Activated CD8-positive, alpha-beta T cell treated with anti-CD3 and anti-CD28 coated beads for 36 hours (primary cell): ENCODE measurements around the gene GNG4. TPM values are rescaled to one million over a fixed set of nuclear protein-coding genes. Genes with fewer than 3 reads are reported as not detected.

ENCODE experiments used
- ATAC-seq: fragments of 200-7000 bp; cut with Tn5 transposase; one replicate; pipeline ENCODE4 v1.10.0; 2021; ENCODE audit warnings: mild to moderate bottlenecking, moderate library complexity
- CTCF ChIA-PET: fragments of 350-600 bp; sonication (Branson Sonifier 250); formaldehyde crosslinking; loops from one replicate; lab custom pipeline; 2021; ENCODE audit warnings: antibody characterized with exemption; lab: Charles Lee
- POLR2A ChIA-PET: fragments of 350-600 bp; sonication (Branson Sonifier 250); formaldehyde crosslinking; loops from one replicate; lab custom pipeline; 2021; ENCODE audit warnings: antibody characterized with exemption; lab: Charles Lee
- DNase-seq: peaks from one replicate; pipeline ENCODE4 v3.0.0-alpha.2; 2020
- H3K27ac Mint-ChIP-seq: one replicate; pipeline ENCODE4 v1.8.0; 2021; ENCODE audit warnings: mild to moderate bottlenecking, mixed read lengths
- H3K27me3 Mint-ChIP-seq: one replicate; pipeline ENCODE4 v1.8.0; 2021; ENCODE audit warnings: mixed read lengths
- H3K36me3 Mint-ChIP-seq: one replicate; pipeline ENCODE4 v1.8.0; 2021; ENCODE audit warnings: low read depth, mixed read lengths
- H3K4me1 Mint-ChIP-seq: one replicate; pipeline ENCODE4 v1.8.0; 2021; ENCODE audit warnings: low read depth, mixed read lengths
- H3K4me3 Mint-ChIP-seq: one replicate; pipeline ENCODE4 v1.8.0; 2021; ENCODE audit warnings: mild to moderate bottlenecking, moderate library complexity, mixed read lengths
- H3K9me3 Mint-ChIP-seq: one replicate; pipeline ENCODE4 v1.8.0; 2021; ENCODE audit warnings: mixed read lengths
- CTCF ChIP-seq: fragments of 200-600 bp; IDR thresholded peaks from one replicate; pipeline ENCODE4 v1.8.0; 2022; ENCODE audit warnings: antibody characterized with exemption, mild to moderate bottlenecking
- intact Hi-C: fragments of 100-400 bp; cut with micrococcal nuclease; formaldehyde crosslinking; loops from one replicate; pipeline ENCODE4 v1.10.0; 2022
- total RNA-seq, 2 experiments: library from RNA; stranded (reverse); gene quantifications; one replicate each; pipeline ENCODE4 v1.2.3, GENCODE V29; 2021

Gene GNG4
- total RNA-seq, 2 experiments from 2014 or later = 2.2 to 2.3 TPM

GRCh38 chr1:235671992-235672391, 22.4 kb upstream of the GNG4 start:
- Mint-ChIP-seq H3K27ac (no peak overlapping the region), H3K9me3 (peaks cover 45% of the 10 kb centered on the region), H3K27me3 (no peaks in the 10 kb centered on the region), H3K36me3 (peaks cover 86% of the 10 kb centered on the region), H3K4me3 (no peak overlapping the region), H3K4me1 (no peaks in the 10 kb centered on the region)
- DNase-seq (no peak), ATAC-seq (no peak)
- ChIA-PET POLR2A (no interaction called here), CTCF (interaction anchor here (0.6 kb wide), 1 partner anchor 144 kb away, joined by 3 read pairs; no protein-coding TSS in a partner anchor)
- no peak for TF ChIP-seq CTCF
- intact Hi-C loops = no loop called here

- Mint-ChIP-seq H3K36me3 (peaks cover 69% of the 10 kb centered on the region), H3K27me3 (no peaks in the 10 kb centered on the region), H3K27ac (no peak overlapping the region), H3K4me1 (no peaks in the 10 kb centered on the region), H3K4me3 (no peak overlapping the region), H3K9me3 (peaks cover 36% of the 10 kb centered on the region)
- ChIA-PET POLR2A (no interaction called here), CTCF (no interaction called here)
- DNase-seq (no peak), ATAC-seq (no peak)
- intact Hi-C loops = no loop called here
- TF ChIP-seq CTCF = no peak
These were observed 20.7 kb upstream of the GNG4 start for GRCh38 chr1:235670157-235670776.

- H3K27ac Mint-ChIP-seq = no peak overlapping the region
- H3K4me1 Mint-ChIP-seq = no peaks in the 10 kb centered on the region
- intact Hi-C loops = no loop called here
- ChIA-PET POLR2A (no interaction called here), CTCF (no interaction called here)
- H3K36me3 Mint-ChIP-seq = peaks cover 63% of the 10 kb centered on the region
- no peak for ATAC-seq
- no peaks in the 10 kb centered on the region for H3K27me3 Mint-ChIP-seq
- DNase-seq = no peak
- H3K4me3 Mint-ChIP-seq = no peak overlapping the region
- H3K9me3 Mint-ChIP-seq = peaks cover 30% of the 10 kb centered on the region
- TF ChIP-seq CTCF = no peak
These were observed 19.7 kb upstream of the GNG4 start for GRCh38 chr1:235669277-235669676.

GRCh38 chr1:235663628-235664027, 14.0 kb upstream of the GNG4 start:
- DNase-seq (no peak), ATAC-seq (no peak)
- no peak for TF ChIP-seq CTCF
- Mint-ChIP-seq H3K27me3 (no peaks in the 10 kb centered on the region), H3K27ac (no peak overlapping the region), H3K9me3 (no peaks in the 10 kb centered on the region), H3K4me3 (no peak overlapping the region), H3K4me1 (no peaks in the 10 kb centered on the region), H3K36me3 (peaks cover 20% of the 10 kb centered on the region)
- intact Hi-C loops = no loop called here
- CTCF ChIA-PET = no interaction called here
- POLR2A ChIA-PET = no interaction called here

GRCh38 chr1:235661568-235661967, 12.0 kb upstream of the GNG4 start:
- ChIA-PET POLR2A (no interaction called here), CTCF (interaction anchor here (1.3 kb wide), 1 partner anchor 311 kb away, joined by 3 read pairs; no protein-coding TSS in a partner anchor)
- Mint-ChIP-seq H3K27ac (no peak overlapping the region), H3K4me3 (no peak overlapping the region), H3K4me1 (no peaks in the 10 kb centered on the region), H3K36me3 (peaks cover 17% of the 10 kb centered on the region), H3K9me3 (peaks cover 2% of the 10 kb centered on the region), H3K27me3 (peaks cover 4% of the 10 kb centered on the region)
- intact Hi-C loops = no loop called here
- ATAC-seq (no peak), DNase-seq (no peak)
- TF ChIP-seq CTCF = no peak
